HG03135 (cell line): Measurements from ENCODE around the gene NPEPL1.
"Not testable (repeated sequence)": the region's sequence is repeated elsewhere in the genome, so short reads cannot be mapped to it uniquely, and the experiment has no call there.

Experiments used
- ATAC-seq: cut with Tn5 transposase; IDR thresholded peaks from one replicate; pipeline ENCODE4 v1.9.1; 2021; ENCODE audit warnings: mild to moderate bottlenecking, moderate library complexity; ENCODE audit not compliant: unreplicated experiment

The NPEPL1 gene, protein sequence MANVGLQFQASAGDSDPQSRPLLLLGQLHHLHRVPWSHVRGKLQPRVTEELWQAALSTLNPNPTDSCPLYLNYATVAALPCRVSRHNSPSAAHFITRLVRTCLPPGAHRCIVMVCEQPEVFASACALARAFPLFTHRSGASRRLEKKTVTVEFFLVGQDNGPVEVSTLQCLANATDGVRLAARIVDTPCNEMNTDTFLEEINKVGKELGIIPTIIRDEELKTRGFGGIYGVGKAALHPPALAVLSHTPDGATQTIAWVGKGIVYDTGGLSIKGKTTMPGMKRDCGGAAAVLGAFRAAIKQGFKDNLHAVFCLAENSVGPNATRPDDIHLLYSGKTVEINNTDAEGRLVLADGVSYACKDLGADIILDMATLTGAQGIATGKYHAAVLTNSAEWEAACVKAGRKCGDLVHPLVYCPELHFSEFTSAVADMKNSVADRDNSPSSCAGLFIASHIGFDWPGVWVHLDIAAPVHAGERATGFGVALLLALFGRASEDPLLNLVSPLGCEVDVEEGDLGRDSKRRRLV

DNA sequence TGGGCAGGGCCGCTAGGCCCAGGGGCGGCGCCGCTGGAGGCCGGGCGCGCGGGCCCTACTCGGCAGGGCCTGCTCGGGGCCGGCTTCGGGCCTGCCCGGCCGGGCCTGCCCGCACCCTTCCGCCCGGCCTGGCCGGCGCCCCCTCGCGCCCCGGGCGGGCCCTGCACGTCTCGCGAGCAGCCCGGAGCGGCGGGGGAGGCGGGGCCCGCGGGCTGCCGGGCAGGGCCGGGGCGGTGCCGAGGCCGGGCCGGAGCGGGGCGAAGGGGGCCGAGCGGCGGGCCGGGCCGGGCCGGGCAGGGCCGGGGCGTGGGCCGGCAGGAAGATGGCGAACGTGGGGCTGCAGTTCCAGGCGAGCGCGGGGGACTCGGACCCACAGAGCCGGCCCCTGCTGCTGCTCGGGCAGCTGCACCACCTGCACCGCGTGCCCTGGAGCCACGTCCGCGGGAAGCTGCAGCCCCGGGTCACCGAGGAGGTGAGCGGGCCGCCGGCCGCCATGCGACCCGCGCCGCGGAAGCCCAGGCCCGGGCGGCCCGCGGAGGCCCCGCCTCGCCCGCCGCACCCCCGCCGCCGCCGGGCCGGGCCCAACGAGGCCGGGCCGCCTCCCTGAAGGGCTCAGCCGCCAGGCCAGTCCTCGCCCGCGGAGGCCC, at the start of gene NPEPL1:
NPEPL1 (plus strand) TSS at position 222 of the 647 bp plus-strand sequence; CDS start at position 323, 101 bp downstream.
- peak; percentile 83 for ATAC-seq

DNA sequence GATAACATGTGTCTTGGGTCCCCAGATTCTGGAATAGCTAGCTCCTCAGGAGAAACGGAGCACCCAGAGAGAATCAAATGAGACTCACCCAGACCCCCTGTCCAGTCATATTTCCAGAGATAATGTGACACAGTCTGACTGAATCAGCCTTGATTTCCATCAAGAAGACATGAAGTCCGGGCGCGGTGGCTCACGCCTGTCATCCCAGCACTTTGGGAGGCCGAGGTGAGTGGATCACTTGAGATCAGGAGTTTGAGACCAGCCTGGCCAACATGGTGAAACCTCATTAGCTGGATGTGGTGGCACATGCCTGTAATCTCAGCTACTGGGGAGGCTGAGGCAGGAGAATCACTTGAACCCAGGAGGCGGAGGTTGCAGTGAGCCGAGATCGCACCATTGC, 49.7 kb upstream of the NPEPL1 start:
- ATAC-seq, result not testable (repeated sequence)

DNA sequence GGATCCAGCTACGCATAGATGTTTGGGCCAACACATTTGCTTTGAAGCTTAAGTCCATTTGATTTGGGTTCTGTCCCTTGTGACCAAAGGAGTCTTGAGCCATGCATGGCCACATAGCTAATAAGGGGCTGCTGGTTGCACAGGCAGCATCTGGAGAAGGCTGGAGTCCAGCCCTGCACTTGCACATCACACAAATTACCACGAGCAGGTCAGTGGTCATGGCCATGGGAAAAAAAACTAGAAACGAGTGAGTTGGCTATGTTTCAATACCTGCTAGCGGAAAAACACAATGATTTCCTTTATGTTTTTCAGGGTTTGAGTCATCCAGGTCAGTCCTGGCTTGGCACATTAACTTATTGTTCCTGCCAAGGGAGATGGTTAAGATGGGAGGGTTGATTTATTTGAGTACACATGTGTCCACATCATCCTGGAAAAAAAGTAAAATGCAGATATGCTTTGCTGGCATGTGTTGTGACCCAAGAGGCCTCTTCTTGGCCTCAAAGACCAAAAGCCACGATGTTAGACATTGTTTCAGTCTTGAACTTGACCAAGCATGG, 47.1 kb upstream of the NPEPL1 start:
- no peak for ATAC-seq

DNA sequence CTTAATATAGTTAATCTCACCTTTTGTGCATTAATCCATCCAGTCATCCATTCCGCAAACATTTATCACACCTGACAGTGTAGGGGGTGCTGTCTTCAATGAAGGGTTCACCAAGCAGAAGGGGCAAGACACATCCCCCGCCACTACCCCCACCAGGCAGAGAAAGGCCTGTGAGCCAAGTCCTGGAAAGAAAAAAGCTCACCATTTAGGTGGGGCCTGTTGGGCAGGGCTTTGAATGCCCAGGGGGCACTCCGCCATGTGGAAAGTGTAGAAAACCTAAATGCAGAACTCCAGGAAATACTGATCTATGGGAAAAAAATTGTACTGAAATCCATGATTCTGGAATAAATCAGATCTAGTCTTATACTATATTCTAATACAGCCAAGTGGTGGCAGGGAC, 46.3 kb upstream of the NPEPL1 start:
- no peak for ATAC-seq

DNA sequence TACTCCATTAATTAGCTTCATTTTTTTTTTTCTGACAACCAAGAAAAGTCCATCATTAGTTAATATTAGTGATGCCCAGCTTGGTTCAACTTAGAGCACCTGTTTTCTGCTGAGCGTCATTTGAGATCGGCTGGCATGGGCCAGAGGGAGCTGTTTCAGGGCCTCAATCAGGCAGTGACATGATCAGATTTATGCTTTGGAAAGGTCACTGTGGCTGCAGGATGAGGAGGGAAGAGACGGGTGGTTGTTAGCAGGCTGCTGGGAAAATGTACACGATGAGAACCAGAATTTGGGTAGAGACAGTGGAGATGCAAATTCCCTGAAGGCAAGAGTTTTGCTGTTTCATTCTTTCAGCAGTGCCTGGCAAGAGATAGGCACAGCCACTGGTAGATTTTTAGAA, 45.9 kb upstream of the NPEPL1 start:
- ATAC-seq, result no peak

DNA sequence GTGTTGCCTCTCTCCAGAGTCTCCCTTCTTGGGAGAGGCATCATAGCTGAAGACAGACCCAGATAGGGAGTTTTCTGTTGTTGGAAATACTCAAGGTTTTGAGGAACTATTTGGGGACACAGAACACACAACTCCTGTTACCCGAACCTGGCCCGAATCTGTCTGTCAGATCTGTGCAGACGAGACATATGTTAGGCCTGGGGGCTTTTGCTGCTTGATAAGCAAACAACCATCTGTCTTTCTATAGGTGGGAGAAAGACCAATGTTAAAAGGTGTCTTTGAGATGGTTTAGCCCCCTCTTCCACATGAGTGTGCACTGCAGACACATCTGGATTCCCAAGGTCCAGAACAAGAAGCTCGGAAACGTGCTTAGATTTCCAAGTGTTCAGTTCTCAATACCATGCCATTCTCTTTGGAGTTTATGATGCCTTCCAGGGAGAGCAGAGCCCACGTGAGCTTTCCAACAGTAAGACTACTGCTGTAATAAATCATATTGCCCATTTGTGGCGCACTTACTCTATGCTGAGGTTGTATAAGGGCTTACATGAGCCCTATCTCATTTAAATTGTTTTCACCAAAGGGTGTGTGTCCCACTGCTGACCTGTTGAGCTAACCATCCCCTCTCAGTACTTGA, 45.3 kb upstream of the NPEPL1 start:
- ATAC-seq, result no peak

DNA sequence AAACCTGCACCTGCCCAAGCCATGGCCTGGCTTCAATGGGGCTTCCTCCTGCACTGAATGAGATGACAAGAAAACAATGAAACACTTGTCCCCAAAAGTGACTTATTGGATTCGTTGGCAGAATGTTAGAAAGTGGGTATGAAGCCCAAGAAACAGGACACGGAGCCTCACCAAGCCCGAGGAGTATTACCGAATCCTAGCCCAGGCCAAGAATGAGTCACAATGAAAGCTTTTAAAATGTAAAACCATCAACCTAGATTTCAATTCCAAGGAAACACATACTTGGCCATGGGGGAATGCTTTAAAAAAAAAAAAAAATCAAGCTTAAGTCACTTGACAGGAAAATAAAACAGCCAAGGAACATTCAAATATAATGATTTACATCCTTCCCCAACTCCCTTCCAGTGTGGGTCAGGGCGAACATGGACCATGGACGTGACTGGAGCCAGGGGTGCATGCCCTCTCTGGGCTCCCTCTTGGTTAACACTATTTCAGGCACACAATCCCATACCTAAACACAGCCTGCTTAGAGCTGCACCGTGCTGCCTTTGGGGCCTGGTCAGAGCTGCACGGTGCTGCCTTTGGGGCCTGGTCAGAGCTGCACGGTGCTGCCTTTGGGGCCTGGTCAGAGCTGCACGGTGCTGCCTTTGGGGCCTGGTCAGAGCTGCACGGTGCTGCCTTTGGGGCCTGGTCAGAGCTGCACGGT, 44.7 kb upstream of the NPEPL1 start:
- ATAC-seq, result no peak

DNA sequence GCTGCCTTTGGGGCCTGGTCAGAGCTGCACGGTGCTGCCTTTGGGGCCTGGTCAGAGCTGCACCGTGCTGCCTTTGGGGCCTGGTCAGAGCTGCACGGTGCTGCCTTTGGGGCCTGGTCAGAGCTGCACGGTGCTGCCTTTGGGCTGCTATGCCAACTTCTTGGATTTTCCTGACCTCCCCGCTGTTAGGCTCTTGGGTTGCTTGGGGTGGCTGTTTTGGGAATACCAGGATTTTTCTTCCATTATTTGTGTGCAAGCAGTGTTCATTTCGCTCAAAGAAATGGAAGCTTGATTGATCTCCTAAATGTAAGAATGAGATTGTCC, 44.1 kb upstream of the NPEPL1 start:
- ATAC-seq, result not testable (repeated sequence)

DNA sequence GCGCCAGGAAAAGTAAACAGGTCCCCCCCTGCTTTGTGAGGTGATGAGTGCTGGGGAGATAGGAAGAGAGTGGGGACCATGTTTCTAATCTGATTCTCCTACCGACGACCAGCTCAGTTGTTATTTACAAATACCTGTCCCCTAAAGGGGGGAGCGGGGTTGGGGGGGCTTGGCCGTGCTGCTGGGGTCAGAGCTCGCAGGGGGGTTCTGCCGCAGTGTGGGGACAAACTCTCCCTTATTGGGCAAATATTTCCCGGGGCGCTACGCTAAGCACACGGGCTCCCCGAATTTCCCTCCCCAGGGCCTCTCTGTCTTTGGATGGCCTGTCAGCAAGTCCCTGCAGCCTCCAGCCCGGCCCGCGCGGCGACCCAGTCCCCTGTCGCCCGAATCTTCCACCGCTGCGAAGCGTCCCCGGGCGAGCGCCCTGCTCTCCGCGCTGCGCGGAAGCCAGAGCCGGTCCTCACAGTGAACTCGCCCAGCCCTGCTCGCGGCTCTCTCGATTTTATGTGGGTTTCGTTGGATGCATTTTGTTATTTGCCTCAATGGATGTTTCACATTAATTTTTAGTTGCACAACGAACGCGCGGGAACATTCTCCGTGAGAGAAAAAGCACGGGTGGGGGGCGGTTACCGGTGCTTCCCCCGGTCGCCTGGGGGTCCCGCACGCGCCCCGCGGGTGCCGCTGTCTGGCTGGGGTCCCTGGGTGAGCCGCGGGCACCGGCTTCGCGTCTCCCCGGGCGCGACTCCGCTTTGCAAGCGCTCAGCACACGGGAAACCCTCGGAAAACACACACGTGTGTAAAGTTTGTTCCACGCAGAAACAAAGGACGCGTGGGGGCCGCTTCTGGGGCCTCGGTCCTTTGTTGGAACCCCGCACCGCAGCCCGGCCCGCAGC, 43.1 kb upstream of the NPEPL1 start:
- ATAC-seq, result no peak

DNA sequence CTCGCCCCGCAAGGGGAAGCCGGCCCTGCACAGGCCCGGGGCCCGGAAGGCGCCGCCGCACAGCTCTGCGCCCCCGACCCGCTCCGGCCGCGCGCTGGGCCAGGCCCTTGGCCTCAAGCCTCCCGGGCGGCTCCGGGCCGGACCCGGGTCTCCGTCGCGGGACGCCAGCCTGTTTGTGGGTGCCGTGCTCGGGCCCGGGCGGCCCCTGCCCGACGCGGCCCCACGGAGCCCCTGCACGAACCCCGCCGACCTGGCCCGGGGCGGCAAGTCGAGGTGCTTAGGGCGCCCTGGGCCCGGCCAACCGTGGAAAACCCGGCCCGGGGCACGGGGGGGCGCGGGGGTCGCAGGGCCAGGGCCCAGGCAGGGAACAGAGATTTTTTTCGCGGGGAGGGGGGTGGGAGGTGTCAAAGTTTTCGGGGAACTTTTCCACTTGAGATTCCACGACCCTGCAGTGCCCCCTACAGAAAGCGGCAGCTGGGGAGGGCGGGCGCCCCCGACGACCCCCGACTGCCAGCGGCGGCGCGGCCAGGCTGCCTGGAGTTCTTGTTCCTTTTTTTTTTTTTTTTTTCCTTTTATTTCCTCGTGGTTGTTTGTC, 42.3 kb upstream of the NPEPL1 start:
- no peak for ATAC-seq

DNA sequence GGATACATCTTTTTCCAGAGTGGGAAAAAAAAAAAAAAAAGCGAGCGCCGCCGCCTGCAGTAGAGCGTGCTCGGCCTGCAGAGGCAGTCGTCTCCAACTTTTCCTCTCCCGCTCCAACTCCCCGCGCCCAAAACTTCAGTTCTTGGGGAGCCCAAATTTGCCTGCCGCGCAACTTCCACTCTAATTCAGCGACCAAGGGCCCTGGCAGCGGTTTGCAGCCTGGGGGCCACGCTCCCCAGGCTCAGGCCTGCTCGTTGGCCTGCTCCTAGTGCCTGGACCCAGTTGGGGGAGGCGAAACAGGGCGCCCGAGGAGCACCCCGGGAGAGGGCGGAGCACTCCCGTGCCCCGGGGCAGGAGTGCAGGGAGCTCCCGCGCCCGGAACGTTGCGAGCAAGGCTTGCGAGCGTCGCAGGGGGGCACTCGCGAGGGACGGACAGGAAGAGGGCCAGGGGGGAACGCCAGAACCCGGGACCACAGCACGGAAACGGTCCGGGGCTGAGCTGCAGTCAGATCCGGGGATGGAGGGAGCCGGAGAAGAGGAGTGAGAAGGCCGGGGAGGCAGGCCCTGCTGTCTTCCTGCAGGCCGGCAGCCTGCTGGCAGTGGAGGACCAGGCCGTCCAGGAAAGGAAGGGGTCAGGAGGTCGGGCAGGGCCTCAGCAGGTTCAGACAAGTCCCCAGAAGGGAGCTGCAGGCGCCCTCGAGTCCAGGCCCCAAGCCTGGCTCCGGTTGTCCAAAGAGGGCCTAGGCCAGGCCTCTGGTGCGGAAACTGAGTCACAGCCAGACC, 41.6 kb upstream of the NPEPL1 start, which contains the start of gene STX16:
STX16 (plus strand) TSS at position 508 of the 783 bp plus-strand sequence. CDS start 724 bp downstream, outside the sequence.
- ATAC-seq, result peak; percentile 65

DNA sequence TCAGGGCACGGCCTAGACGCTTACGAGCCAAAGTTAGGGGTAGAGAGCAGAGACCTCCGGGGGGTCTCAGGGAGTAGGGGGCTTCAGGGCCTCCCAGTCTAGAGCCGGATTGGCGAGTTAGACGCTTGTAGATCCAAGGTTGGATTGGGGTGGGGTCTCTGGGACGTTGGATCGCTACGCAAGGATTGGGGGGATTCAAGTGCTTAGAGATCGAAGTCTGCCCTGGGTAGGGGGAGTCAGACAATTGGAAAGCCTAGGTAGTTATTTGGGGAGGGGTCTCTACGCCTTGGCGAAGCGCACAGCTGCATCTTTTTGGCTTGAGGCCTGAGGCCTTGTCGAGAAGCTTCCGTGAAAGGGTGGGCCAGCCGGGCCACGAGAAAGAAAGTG, 41.0 kb upstream of the NPEPL1 start:
- no peak for ATAC-seq

DNA sequence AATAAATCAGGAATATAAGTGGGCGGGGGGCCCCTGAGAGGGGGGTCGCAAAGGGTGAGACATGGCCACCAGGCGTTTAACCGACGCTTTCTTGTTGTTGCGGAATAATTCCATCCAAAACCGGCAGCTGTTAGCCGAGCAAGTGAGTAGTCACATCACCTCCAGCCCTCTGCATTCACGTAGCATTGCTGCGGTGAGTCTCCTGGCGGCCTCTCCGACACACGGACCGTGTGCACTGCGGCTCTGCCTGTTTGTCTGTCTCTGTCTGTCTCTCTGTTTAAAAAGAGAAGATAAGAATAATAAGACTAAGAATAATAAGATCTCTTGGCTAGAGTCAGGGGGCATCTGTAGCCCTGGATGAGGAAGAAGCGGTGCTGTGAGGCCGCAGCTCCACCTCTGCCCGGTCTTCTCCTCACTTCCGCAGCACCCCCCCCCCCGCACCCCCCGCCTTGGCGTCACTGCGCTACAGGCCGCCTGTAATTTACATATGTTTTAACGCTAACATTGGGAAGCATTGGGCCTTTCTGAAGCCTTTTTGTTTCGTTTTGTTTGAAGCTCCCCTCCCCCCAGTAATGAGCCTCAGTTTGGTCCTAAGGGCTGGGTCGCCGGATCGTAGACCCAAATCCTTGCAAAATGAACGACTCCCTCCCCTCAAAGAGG, 40.5 kb upstream of the NPEPL1 start:
- no peak for ATAC-seq

DNA sequence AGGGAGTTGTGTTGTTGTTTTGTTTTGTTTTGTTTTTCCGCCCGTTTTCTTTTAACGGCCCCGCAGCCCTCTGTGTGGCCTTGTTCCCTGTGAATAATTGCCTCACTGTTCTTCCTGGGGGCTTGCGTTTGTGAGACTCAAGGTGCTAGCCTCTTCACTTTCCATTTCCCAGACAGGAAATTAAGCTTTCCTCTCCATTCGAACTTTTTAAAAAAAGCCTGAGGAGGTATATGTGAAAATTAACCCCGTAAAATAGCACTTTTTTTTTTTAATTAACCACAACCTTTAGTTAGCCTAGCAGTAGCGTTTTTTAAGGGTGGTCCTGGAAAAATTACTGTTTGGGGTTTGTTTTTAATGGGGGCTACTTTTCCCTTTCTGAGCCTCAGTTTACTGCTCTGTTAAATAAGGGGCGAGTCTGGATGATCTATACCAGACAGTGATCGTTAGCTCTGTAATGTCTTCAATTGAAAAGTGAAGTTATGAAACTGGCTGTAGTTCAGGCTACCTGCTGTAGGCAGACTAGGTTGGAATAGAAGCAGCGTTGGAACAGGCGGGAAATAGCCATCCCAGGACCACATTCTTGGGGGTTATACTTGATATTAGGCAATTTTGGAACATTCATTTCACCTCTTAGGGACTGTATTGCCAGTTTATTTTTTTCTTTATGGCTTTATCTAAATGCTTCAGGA, 39.9 kb upstream of the NPEPL1 start:
- ATAC-seq, result no peak

DNA sequence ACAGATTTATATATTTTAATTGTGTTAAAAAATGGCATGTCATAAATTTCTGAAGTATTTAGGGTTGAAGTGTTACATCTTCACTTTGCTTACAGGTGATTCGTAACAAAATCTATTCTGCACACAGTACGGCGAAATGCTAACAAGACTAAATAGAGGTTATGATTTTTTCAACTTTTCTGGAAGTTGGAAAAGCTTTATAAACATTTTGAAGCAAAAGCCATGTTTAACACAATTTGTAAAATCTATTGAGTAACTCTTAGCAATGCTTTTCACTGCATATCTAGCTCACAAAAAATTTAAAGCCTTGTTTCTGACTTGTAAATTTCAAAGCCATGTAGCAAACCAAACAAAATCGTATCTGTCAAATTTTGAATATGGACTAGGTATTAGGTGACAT, 38.3 kb upstream of the NPEPL1 start:
- no peak for ATAC-seq

DNA sequence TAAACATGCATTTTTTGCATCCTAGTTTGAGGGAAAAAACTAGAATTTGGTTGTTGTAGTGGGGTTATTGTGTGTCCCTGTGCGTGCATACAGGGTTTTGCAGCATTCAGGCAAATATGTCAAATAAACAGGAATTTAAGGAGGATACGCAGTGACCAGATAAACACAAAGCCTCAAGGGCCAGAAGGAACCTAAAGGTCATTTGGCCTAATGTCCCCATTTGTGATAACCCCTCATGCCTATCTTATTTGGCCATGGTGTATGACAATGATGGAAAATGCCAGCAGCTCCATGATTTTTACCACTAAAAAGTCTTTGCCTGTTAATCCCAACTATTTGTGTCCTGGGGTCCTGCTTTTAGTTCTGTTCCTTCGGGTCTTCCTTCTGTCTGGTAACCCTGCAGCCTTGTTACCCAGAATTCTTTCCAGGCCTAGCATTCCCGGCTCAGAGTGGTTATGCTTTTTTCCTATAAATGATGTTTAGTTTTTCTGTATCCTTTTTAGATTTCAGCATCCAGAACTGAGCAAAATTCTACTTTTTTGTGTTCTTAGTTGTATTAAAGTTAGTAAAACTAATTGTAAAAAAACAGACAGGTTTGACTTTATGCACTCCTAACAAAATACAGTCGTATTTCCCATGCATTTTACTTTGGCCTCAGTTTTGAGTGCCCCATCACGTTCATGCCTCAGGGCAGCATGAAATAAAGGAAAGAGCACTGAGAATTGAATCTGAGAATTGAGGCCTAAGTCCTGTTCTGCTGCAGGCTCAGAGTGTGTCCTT, 37.1 kb upstream of the NPEPL1 start:
- no peak for ATAC-seq

DNA sequence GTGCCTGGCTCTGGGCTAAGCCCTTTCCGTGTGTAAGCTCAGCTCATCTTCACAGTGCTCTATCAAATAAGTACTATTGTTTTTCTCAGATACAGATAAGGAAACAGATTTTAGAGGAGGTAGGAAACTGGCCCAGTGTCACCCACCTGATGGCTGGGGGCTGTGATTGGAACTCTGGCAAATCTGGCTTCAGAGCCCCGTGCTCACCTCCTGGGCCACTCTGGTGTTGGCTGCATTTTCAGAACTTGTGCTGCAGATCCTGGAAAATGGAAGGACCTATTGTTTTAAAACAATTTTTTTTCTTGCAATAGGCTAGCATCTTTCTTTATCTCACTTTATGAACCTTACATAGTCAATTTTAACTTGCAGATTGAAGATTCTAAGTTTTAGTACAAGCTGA, 35.8 kb upstream of the NPEPL1 start:
- ATAC-seq, result no peak
